PFSK-1 (cell line): ENCODE results near the gene PSIP1.

Source experiments
- POLR2AphosphoS5 ChIP-seq: IDR thresholded peaks from 2 replicates; pipeline ENCODE4 v1.6.1; 2012; ENCODE audit warnings: low read depth, mild to moderate bottlenecking, control low read depth, low read length, moderate library complexity
- TAF1 ChIP-seq: IDR thresholded peaks from 2 replicates; pipeline ENCODE4 v1.6.1; 2012; ENCODE audit warnings: low read length, control low read depth, borderline replicate concordance; ENCODE audit not compliant: insufficient read depth

DNA sequence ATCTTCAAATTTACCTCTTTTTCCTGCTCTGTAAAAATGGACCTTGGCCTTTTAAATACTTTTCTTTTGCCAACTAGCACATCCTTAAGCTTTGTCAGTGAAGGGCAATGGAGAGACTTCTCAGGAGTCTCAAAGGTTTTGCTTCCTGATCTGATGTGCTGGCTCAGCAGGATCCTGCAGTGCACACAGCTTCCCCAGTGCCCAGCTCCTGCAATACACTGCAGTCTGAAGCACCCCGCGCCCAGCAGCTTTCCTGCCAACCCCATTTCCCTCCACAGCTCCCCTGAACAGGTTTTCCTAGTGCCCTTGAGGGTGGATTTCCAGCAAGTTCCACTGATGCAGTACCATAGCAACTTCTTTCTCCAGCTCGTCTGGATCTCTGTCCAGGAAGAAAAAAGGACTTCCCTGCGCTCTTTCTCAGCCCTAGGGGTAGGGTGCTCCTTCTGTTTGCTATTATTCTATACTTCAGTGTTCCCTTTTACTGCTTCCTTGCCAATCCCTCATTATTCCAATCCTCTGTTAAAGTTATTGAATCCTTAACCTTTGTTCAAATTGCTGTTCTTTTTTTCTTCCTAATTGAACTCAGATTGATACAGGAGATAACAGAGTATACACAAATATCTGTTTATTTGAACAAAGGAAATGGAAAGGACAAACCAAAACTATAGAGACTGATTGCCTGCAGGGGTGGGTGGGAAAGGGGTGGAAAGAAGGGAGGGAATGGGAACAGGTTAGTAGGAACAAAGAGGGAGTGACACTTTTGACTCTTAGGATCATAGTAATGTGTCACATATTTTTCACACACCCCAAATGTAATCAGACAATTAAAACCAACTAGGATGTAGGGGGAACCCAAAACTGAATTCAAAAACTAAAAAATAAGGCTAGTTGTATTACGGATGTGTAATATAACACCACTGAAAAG is 79.6 kb downstream of the PSIP1 start:
- TF ChIP-seq TAF1 (no peak), POLR2AphosphoS5 (no peak)
